GM19452 (cell line): ENCODE measurements around the gene RBM17.
"Not testable (repeated sequence)": the region's sequence is repeated elsewhere in the genome, so short reads cannot be mapped to it uniquely, and the experiment has no call there.

Source experiments
- ATAC-seq: cut with Tn5 transposase; IDR thresholded peaks from one replicate; pipeline ENCODE4 v1.9.1; 2021; ENCODE audit not compliant: unreplicated experiment

RBM17 gene

GRCh38 chr10:6134099-6134823 lies 45.4 kb downstream of the RBM17 start:
- no peak for ATAC-seq

DNA sequence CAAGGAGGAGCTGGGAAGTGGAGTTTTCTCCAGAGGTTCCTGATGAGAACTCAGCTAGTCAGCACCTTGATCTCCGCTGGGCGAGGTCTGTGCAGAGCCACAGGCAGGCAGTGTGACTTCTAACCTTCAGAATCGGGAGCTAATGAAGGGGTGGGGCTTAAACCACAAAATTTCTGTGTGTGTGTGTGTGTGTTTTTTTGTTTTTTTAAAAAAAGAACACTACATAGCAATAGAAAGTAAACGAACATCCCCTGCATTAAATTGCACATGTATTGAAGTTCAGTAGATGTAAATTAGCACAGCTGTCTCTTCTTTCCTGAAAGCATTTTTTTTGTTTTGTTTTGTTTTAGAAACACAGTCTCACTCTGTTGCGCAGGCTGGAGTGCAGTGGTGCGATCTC lies 46.2 kb downstream of the RBM17 start:
- no peak for ATAC-seq

GRCh38 chr10:6135589-6136168 lies 46.8 kb downstream of the RBM17 start:
- no peak for ATAC-seq

DNA sequence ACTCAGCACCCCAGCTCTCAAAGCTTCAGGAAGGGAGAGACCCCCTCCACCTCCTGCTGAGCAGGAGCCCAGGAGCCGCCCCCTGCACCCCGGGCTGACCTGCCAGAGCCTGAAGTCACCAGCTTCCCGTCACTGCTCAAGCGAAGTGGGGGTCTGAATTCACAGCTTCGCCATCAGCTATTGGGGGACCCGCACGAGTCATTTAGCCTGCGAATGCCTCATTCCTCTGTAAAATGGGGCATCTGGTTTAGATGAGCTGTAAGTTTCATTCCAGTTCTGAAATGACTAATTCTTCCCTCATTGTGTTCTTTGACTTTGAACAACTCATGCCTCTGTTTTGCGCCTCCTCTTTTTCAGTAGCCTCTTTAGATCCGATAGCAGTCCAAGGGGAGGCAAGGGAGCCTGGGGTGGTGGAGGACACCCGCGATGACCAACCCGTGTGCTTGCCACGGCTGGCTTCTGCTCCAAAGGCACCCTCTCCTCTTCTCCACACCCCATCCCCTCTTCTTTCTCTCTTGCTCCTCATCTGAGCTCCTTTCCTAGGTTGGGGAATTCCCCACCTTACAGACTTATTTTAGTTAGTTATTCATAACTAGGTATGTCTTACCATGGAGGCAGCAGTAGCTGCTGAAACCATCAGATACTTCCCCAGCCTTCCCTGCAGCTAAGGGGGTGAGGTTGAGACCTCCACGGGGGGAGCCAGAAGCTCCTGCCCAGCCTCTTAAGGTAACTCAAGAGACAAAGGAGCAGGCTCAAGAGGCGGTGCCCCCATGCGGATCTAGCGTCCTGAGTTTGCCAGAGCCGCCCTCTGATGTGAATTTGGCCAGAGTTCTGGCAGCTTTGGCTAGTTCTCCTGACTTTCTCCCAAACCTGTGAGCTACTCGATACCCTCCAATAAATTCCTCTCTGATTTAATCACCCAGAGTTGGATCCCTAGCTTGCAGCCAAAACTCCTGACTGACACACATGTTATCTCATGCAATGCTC lies 47.7 kb downstream of the RBM17 start:
- ATAC-seq = peak; percentile 42

DNA sequence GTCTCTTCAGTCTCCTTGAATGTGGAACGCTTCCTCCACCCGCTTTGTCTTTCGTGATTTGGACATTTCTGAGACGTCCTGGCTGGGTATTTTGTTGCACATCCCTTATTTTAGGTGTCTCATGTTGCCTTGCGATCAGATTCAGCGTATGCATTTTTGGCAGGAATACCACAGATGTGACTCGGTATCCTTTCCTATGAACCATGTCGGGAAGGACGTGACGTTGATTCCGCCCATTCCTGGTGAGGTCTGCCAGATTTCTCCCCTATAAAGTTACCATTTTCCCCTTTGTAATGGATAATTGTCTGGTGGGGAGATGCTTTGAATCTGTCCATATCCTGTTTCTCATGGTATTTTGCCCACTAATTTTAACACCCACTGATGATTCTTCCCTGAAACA lies 49.6 kb downstream of the RBM17 start:
- ATAC-seq = no peak

GRCh38 chr10:6139470-6139869 lies 50.6 kb downstream of the RBM17 start:
- ATAC-seq = no peak

- ATAC-seq = no peak
These were observed 51.5 kb downstream of the RBM17 start for GRCh38 chr10:6140141-6140841.

DNA sequence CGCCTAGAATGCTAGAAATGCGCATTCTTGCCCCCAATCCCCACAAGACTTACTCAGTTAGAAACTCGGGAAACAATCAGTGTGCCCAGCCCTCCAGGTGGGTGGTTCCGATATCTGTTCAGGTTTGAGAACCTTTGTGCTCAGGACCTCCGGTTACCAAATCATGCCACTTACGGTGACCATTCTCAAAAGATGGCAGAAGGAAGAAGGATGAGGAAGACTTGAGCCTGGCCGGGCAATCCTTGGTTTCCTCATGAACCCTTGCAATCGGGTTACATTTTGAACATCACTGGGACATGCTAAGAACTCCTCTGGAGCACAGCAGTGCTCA lies 52.1 kb downstream of the RBM17 start:
- ATAC-seq = peak; percentile 1

DNA sequence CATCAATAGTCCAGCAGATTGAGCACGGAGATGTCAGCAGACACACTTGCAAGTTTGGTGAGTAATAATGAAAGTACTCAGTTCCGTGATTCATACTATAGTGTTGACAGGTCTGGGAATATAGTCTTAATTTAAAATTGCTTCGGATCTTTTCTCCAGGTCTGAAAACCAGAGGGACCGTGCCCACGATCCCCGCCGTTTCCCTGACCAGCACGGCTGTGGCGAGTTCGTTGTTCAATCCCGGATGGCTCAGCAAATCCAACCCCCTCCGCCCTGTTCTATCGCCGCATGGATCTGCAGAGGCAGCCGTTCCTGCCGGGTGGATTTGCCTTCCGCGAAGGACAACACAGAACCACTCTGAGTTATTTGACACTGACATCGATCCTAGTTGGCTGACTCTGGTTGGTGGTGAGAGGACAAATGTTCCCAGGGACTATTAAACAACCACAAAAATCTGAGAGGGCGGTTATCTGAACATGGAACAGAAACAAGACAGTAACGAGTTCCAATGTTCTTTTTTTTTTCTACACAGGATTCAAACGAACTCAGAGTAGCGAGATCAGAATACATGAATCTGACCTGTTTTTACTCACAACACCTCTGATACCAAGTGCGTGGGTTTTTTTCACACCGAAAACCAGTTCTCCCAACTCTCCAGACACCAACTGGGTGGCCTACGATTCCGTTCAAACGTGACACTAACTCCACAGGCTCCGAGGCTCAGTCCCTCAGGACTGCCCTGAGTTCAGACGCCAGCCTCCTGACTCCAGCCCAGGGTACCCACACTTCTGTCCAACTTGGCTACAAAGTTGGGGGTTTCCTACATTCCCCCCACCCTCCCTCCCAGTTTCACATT lies 52.7 kb downstream of the RBM17 start:
- ATAC-seq = peak; percentile 62

DNA sequence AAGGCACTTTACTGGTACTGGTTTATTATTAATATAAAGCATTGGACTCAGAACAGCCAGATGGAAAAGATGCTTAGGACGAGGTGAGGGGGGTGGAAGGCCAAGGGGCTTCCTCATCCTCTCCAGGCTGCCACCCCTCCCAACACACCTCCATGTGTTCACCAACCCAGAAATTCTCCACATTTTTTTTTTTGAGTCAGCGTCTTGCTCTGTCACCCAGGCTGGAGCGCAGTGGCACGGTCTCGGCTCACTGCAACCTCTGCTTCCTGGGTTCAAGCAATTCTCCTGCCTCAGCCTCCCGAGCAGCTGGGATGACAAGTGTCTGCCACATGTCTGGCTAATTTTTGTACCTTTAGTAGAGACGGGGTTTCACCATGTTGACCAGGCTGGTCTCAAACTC lies 53.4 kb downstream of the RBM17 start:
- not testable (repeated sequence) for ATAC-seq

DNA sequence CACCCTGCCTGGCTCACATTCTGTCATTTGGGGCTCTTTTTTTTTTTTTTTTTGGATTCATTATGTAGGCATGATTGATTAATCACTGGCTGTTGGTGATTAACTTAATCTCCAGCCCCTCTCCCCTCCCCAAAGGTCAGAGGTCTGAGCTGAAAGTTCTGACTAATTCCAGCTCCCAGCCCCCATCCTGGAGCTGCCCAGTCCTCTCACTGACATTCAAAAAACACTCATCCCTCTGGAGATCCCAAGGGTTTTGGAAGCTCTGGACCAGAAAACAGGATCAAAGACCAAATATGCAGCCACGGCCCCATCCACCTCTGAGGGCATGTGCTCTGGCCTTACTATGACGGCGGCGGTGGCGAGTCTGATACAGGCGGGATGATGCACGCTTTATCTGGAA lies 53.8 kb downstream of the RBM17 start:
- ATAC-seq = no peak

DNA sequence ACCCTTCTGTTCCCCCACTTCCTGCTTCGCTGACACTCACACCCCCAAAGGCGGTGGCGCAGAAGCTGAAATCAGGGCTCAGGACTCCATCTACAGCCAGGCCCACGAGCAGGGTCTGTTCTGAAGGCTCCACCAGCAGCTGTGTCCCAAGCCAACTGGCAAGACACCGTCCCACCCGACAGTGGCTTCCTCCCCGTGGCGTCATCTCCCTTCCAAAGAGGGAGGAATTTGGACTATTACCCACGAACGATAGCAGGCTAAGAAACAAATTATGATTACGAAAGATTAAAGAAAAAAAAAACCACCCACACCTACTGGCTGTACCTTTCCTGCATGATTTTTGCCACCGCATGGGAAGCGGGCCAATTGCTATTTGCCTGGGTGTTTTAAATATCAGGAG lies 54.3 kb downstream of the RBM17 start:
- no peak for ATAC-seq

- ATAC-seq = peak; percentile 71
These were observed 55.8 kb downstream of the RBM17 start for GRCh38 chr10:6144406-6145165.

GRCh38 chr10:6145166-6145987 lies 56.5 kb downstream of the RBM17 start:
- no peak for ATAC-seq

GRCh38 chr10:6146013-6146785 lies 57.4 kb downstream of the RBM17 start:
- no peak for ATAC-seq

DNA sequence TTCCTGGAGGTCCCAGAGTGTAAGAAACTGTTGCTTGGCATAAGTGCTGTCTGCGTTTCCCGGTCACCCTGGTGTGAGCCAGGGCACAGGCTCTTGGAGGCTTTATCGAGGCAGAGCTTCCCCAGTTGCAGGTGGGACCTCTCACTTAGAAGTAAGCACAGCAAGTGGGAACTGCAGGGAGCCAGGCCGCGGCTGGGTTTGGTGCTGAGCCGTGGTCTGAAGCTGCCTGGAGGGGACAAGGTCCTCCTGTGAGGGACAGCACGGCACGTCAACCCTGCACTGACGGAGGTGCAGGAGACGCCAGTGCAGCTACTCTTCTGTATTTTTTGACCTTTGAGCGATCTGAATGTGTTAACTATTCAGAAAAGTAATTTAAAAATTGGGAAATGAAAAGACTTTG lies 58.1 kb downstream of the RBM17 start:
- no peak for ATAC-seq

GRCh38 chr10:6148251-6148701 lies 59.4 kb downstream of the RBM17 start:
- ATAC-seq = no peak

DNA sequence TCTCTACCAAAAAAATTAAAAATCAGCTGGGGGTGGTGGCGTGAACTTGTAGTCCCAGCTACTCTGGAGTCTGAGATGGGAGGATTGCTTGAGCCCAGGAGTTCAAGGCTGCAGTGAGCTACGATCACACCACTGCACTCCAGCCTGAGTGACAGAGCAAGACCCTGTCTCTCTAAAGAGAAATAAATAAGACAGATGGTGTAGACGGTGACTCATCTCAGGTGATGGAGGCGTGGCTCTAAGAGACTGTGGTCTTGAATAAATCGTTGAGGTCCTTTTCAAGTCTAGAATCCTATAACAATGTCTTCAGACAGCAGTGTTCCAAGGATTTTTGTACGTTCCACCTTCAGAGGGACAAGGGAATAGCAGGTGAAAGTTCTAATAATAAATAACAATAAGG lies 60.1 kb downstream of the RBM17 start:
- no peak for ATAC-seq
